Measurements from ENCODE around the gene MAMDC2.

The MAMDC2 gene

GRCh38 chr9:70013598-70014196 lies 30.0 kb upstream of the MAMDC2 start:
- peak overlapping the region; percentile 81 for H3K27ac ChIP-seq
- CTCF ChIA-PET: no interaction called here
- TF ChIP-seq CTCF (conservative IDR thresholded peaks at IDR 0.05; ENCODE audit: low read depth): no peak
- POLR2A ChIA-PET (ENCODE audit: low non-redundant PET): no interaction called here
- peak; percentile 64 for DNase-seq (ENCODE audit: low spot score)

DNA sequence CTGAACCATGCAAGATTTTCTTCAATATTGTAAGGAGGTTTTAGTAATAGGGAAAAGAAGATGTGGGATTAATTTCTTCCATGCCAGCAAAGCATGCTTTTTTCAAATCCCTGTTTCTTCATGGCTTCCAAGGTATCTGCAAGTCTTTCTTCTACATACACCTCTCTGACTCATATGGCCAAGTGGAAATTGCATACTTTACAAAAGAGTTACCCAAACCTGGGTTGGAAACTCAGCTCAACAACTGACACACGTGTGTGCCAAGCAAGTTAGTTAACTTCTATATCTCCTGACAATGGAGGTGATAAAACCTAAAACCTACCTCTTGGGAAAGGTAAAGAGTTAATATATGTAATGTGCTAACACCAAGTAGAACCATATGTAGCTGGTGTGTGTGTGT lies 28.5 kb upstream of the MAMDC2 start:
- no peak overlapping the region for H3K27ac ChIP-seq
- TF ChIP-seq CTCF (conservative IDR thresholded peaks at IDR 0.05; ENCODE audit: low read depth): no peak
- ChIA-PET POLR2A (ENCODE audit: low non-redundant PET) (no interaction called here), CTCF (interaction anchor here (0.6 kb wide), 1 partner anchor 245 kb away, joined by 4 read pairs; no protein-coding TSS in a partner anchor)
- no peak for DNase-seq (ENCODE audit: low spot score)

DNA sequence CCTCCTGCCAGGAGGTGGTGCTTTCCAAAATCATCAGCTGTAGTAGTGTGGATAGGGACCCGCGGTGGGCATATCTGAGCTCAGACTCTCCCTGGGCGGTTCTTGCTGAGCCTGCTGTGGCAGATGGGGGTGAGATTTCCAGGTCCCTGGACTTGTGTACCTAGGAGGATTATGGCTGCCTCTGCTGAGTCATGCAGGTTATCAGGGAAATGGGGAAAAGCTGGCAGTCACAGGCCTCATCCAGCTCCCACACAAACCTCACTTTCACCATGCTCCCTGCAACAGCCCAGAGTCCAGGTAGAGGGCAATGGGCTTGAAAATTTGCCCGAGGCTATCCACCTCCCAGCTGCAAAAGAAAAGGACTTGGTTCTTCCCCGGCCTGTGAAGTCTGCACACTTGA lies 23.4 kb upstream of the MAMDC2 start:
- CTCF ChIA-PET: interaction anchor here (0.5 to 1.1 kb wide), 2 partner anchors 48 to 125 kb away, joined by 3 read pairs; no protein-coding TSS in a partner anchor
- POLR2A ChIA-PET (ENCODE audit: low non-redundant PET): no interaction called here
- DNase-seq (ENCODE audit: low spot score): no peak

GRCh38 chr9:70020991-70021571 lies 22.6 kb upstream of the MAMDC2 start:
- TF ChIP-seq CTCF (conservative IDR thresholded peaks at IDR 0.05; ENCODE audit: low read depth): no peak
- ChIA-PET POLR2A (ENCODE audit: low non-redundant PET) (no interaction called here), CTCF (interaction anchor here (0.7 to 1.1 kb wide), 2 partner anchors 33 to 49 kb away, joined by 3 read pairs; no protein-coding TSS in a partner anchor)
- peak; percentile 73 for DNase-seq (ENCODE audit: low spot score)
- no peak overlapping the region; the same call in 1 of the 2 replicates for H3K27ac ChIP-seq

More for the DNA sequence above, 23.4 kb upstream of the MAMDC2 start:
- H3K27ac ChIP-seq: peak overlapping the region; percentile 22; the same call in 1 of the 2 replicates
- TF ChIP-seq CTCF (conservative IDR thresholded peaks at IDR 0.05; ENCODE audit: low read depth): no peak

- TF ChIP-seq CTCF (conservative IDR thresholded peaks at IDR 0.05; ENCODE audit: low read depth): no peak
- DNase-seq (ENCODE audit: low spot score): no peak
- ChIA-PET CTCF (no interaction called here), POLR2A (ENCODE audit: low non-redundant PET) (no interaction called here)
- no peak overlapping the region for H3K27ac ChIP-seq
These were observed 15.4 kb upstream of the MAMDC2 start for GRCh38 chr9:70028287-70028686.

- H3K27ac ChIP-seq: no peak overlapping the region
These were observed 13.5 kb upstream of the MAMDC2 start for GRCh38 chr9:70030156-70030555.

More at GRCh38 chr9:70030156-70030555, 13.5 kb upstream of the MAMDC2 start:
- TF ChIP-seq CTCF (conservative IDR thresholded peaks at IDR 0.05; ENCODE audit: low read depth): no peak
- DNase-seq (ENCODE audit: low spot score): no peak
- ChIA-PET CTCF (no interaction called here), POLR2A (ENCODE audit: low non-redundant PET) (no interaction called here)
